AG09319 (cell line): ENCODE results near the gene HOXA3.

Source experiments
- DNase-seq: peaks from one replicate; pipeline ENCODE4 v3.0.0-alpha.2; 2010; ENCODE audit warnings: low read depth; ENCODE audit errors: extremely low read depth
- TF ChIP-seq, protein P1 (sequence below): IDR thresholded peaks from 2 replicates; pipeline ENCODE4 v1.5.1; 2011; ENCODE audit warnings: low read depth, mild to moderate bottlenecking, inconsistent platforms, low read length, moderate library complexity

The HOXA3 gene

DNA sequence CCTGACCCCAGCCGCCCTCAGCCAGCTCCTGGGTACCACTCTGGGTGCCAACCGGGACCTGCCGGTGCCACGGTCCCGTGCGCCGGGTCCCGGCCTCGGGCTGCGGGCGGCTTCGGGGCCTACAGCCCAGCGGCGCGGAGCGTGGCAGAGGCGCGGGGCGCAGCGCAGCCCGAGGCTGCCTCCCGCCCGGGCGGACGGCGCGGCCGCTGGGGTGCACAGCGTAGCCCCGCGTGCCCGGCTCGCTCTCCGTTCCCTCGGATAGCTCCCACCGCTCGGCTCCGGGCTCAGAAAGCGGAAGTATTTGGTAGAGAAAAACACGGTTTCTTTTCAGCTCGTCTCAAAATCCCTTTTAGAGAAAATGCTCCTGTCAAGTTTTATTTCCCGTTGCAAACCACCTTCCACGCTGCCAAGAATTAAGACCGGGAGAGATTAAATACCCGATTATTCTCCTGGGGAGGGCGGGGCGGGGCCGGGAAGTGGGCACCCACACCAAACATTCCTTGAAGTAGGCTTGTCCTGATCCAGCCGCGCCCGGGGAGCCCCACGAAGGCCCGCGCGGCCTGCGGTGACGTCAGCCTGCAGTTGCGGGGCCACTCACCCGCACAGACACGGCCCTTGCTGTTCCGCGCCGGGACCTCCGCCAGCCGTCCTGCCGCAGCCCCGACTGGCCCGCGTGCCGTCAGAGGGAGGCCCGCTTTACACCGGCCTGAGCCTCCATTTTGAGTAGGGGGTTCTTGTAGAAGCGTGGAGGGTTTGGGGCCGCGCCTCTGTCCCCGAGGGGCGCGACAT lies 40.4 kb upstream of the HOXA3 start:
- DNase-seq = no peak

DNA sequence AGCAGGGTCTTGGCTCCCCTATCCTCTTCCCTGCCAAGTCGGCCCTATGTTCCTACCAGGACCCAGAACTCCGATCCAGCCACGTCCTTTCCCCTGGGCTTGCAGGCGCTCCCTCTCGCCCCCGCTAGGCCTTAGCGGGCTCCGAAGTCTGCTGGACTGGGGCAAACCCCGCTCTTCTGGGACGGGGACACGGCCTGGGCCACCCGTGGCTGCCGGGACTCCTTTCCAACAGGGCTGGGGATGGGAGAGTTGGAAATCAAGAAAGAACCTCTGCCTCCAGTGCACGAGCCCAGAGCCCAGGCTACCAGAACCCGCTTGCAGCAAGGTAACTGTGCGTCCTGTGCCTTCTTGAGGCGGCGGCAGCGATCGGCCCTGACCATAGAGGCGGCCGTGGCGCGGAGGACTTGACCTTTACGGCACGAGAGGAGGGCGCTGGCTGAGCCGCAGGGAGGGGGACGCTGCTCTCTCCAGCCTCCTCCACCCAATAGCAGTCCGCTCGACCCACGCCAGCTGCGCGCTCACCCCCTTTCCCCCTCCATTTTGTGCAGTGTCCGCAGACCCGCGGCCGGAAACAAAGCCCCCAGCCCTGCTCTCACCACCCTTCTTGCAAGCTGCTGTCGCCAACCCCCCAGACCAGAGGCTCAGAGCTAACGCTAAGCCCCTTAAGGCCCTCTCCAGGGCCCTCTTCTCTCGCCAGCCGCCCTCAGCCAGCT lies 39.6 kb upstream of the HOXA3 start:
- no peak for DNase-seq
- TF ChIP-seq, protein P1, sequence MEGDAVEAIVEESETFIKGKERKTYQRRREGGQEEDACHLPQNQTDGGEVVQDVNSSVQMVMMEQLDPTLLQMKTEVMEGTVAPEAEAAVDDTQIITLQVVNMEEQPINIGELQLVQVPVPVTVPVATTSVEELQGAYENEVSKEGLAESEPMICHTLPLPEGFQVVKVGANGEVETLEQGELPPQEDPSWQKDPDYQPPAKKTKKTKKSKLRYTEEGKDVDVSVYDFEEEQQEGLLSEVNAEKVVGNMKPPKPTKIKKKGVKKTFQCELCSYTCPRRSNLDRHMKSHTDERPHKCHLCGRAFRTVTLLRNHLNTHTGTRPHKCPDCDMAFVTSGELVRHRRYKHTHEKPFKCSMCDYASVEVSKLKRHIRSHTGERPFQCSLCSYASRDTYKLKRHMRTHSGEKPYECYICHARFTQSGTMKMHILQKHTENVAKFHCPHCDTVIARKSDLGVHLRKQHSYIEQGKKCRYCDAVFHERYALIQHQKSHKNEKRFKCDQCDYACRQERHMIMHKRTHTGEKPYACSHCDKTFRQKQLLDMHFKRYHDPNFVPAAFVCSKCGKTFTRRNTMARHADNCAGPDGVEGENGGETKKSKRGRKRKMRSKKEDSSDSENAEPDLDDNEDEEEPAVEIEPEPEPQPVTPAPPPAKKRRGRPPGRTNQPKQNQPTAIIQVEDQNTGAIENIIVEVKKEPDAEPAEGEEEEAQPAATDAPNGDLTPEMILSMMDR = no peak

More for the DNA sequence above, 40.4 kb upstream of the HOXA3 start:
- TF ChIP-seq, protein P1 = no peak

DNA sequence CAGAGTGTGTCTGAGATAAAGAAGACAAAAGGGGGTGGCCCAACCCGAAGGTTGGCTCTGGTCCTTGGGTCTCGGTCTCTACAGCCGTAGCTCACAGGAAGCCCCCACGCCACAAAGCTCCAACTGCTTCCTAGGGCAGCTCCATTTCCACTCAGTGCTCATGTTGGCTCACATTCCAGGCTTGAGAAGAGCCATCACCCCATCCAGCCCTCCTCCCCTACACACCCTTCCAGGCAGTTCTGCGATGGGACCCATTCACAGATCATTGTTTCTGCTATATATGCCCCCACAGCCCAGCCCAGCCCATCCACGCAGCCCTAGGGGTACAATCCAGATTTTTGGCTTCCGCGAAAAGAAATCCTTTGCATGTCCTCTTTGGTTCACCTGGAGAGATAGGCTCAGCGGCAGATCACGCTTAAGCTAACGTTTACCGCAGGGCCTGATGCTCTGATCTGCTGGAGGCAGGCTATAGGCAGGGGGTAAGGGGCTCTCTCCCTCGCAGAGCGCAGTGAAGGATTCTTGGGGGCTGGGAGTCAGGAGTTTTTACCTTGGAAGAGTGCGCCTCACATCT lies 38.9 kb upstream of the HOXA3 start:
- TF ChIP-seq, protein P1 = no peak
- DNase-seq = no peak

DNA sequence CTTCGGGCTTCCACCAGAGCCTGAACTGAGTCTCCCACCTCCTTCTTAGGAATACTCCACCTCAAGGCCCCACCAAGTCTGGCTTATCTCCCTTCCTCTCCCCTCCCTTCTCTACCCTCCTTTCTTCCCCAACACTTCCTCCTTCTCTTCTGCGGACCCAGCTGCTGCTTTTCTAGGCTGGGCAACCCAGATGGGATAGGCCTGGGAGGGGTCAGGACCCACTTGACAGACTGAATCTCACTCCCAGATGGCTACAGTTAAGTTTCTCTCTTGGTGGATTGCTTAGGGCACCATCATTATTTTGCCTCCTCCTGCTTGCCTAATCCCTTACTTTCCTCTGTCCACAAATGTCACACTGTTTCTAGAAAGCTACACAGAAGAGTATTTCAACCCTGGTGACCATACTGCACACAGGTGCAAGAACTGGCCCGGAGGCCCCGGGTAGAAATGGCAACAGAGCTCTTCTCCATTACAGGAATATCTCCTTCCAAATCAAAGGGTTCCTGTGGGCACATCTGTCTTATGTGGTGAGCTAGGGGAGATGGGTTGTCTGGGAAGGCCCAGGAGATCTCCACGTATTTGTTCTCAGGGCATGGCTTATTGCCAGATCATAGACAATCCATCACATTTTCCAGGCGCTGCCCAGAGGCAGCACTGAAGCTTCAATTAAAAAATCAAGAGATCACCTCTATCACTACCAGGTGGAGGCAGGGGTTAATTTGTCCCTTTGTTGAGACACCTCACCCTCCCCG lies 37.8 kb upstream of the HOXA3 start:
- DNase-seq = no peak

DNA sequence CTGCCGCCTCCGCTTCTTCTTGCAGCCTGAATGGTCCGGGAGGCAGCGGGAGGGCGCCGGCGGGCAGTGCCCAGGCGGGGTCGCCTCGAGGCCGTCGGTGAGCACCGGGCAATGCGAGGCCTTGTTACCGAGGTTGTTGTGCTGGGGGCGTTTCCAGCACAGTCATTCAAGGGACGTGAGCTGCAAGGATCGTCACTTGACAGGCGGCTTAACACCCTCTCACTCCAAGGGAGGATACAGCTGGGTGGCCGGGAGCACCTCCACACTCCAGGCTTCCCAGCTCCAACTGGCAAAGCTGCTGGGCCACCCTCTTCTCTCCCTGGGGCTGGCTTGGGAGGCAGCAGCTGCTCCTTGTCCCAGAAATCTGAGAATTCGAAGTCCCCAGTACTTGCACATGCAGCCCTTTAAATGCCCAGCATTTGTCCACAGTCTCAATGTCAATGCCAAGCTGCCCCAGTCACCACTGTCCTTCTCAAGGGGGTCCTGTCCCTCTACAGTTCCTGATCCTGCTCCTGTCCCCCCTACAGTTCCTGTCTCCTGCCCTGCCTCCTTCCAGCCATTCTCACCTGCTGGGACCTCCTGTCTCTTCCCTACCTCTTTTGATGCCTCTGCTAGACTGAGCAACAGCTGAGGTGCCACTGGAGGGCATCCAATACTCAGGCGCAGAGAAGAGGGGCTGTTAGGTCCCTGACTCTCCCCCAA lies 37.1 kb upstream of the HOXA3 start:
- DNase-seq = no peak
- TF ChIP-seq, protein P1 = no peak

More for the DNA sequence above, 37.8 kb upstream of the HOXA3 start:
- TF ChIP-seq, protein P1 = no peak

DNA sequence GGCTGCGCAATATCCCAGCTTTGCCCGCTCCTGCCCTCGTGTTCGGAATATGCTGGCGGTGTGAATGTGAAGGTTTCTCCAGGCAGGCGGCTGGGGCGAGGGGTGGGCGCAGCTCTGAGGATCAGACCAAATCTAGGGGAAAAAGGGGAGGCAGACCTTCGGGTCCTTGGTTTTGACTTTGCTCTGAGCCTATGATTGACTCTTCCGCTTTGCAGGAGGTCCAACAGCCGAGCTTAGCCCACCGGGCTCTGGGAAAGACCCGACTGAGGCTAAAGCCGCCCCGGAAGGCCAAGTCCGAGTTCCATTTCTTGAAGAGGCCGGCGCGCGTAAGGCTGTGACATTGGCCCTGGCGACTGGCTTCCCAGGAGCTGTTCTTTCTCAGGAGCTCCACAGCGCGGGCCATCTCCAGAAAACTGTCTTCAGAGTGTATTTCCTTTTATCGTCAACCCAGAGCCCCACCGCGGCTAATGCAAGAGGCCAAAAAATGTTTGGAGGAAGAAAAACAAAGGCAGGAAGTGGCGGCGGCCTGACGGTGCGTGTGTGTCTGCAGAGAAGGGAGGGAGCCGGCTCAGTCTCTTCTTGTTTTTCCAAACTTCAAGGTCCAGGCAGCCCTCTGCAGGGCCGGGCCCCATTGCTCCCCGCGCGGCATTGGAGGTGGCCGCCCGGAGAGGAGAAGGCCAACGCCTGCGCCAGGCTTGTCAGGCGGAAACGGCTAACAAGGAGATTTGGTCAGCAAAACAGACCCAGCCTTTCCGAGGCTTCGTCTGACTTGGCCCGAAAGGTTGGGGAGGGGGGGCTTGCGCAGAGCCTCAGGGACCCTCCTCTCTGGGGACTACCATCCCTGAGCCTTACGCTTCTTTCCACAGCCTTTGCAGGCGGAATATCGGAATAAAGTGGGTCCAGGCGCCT lies 36.3 kb upstream of the HOXA3 start:
- TF ChIP-seq, protein P1 = no peak
- DNase-seq = no peak
